ENCODE data around the gene BBS9. TPM values are rescaled to one million over a fixed set of nuclear protein-coding genes. Genes with fewer than 3 reads are reported as not detected.

Gene BBS9
- total and polyA plus RNA-seq, 2 donors (not counting 1 experiment from before 2014, with no cell fraction given): 8.4 to 45.2 TPM

DNA sequence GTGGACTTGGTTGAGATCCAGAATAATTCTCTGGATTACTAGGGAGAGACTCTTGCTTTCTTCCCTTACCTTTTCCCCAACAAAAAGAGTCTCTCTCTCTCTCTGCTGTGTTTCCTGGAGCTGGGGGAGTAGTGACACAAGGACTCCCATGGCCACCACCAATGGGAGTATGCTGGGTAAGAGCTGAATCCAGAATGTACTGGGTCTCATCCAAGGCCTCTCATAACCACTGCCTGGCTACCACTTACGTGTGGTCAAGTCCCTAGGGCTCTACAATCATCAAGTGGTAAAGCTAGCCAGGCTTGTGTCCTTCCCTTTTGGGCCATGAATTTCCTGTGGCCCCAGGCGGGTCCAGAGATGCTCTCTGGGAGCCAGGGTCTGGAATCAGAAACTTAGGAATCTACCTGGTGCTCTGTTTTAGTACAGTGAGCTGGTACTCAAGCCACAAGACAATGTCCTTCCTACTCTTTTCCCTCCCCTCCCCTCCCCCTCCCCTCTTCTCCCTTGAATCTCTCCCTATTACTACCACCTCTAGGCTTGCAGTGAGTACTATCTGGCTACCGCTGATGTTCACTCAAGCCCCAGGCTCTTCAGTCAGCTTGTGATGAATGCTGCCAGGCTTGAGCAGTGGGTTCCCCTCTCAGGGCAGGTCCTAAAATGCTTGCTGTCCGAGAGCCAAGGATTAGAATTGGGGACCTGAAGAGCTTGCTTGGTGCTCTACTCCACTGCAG lies 196.6 kb downstream of the BBS9 start:
- Histone ChIP-seq H3K27ac (ENCODE audit: low read length in 2 of 2) (no peak overlapping the region), H3K9ac (ENCODE audit: low read length) (no peak overlapping the region), H2AFZ (ENCODE audit: insufficient read depth, low read depth, low read length, poor library complexity, severe bottlenecking) (no peak overlapping the region), H4K20me1 (ENCODE audit: control insufficient read depth, insufficient read depth, low read length, poor library complexity, severe bottlenecking) (no peaks in the 10 kb centered on the region), H3K4me3 (ENCODE audit: control extremely low read depth in 1 of 5, extremely low read depth in 1 of 5, insufficient read depth in 1 of 5, low read depth in 2 of 5, low read length in 4 of 5) (no peak overlapping the region), H3K4me2 (replicated peaks; ENCODE audit: low read depth, low read length, poor library complexity, severe bottlenecking) (no peak overlapping the region), H3K79me2 (ENCODE audit: control insufficient read depth, insufficient read depth, low read length) (no peaks in the 10 kb centered on the region), H3K4me1 (ENCODE audit: control insufficient read depth in 2 of 2, insufficient read depth in 2 of 2, low read length in 2 of 2) (no peaks in the 10 kb centered on the region), H3K9me3 (ENCODE audit: control extremely low read depth in 1 of 3, control insufficient read depth in 2 of 3, insufficient read depth in 1 of 3, low read length in 2 of 3) (peaks cover 0 to 11% (median 4%) of the 10 kb centered on the region in 3 donors), H3K36me3 (replicated peaks in 1 of 2; ENCODE audit: control extremely low read depth in 1 of 2, control insufficient read depth in 1 of 2, extremely low read depth in 1 of 2, insufficient read depth in 2 of 2, low read length in 1 of 2) (no peaks in the 10 kb centered on the region), H3K27me3 (replicated peaks in 1 of 4; ENCODE audit: control extremely low read depth in 1 of 4, control insufficient read depth in 3 of 4, insufficient read depth in 4 of 4, low read length in 3 of 4) (no peaks in the 10 kb centered on the region)
- 81% methylated on average over 3 of the region's 4 CpGs for WGBS (ENCODE audit: insufficient coverage)
- CTCF ChIA-PET: no interaction called here
- H3K4me1 Mint-ChIP-seq: no peaks in the 10 kb centered on the region
- H3K4me3 Mint-ChIP-seq: no peak overlapping the region
- H3K27ac Mint-ChIP-seq: no peak overlapping the region
- intact Hi-C loops (cut with micrococcal nuclease): no loop called here
- ATAC-seq (ENCODE audit: low read depth) (no peak), DNase-seq (no peak)
- peaks cover 7% of the 10 kb centered on the region for H3K9me3 Mint-ChIP-seq (ENCODE audit: insufficient read depth)
- POLR2A ChIA-PET: interaction anchor here (0.6 kb wide), 1 partner anchor 234 kb away, joined by 6 read pairs; no protein-coding TSS in a partner anchor
- TF ChIP-seq, protein P1, sequence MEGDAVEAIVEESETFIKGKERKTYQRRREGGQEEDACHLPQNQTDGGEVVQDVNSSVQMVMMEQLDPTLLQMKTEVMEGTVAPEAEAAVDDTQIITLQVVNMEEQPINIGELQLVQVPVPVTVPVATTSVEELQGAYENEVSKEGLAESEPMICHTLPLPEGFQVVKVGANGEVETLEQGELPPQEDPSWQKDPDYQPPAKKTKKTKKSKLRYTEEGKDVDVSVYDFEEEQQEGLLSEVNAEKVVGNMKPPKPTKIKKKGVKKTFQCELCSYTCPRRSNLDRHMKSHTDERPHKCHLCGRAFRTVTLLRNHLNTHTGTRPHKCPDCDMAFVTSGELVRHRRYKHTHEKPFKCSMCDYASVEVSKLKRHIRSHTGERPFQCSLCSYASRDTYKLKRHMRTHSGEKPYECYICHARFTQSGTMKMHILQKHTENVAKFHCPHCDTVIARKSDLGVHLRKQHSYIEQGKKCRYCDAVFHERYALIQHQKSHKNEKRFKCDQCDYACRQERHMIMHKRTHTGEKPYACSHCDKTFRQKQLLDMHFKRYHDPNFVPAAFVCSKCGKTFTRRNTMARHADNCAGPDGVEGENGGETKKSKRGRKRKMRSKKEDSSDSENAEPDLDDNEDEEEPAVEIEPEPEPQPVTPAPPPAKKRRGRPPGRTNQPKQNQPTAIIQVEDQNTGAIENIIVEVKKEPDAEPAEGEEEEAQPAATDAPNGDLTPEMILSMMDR (IDR thresholded peaks at IDR 0.05): no peak
- TF ChIP-seq EZH2 (IDR thresholded peaks at IDR 0.05; ENCODE audit: borderline replicate concordance, insufficient read depth, low read depth, low read length, poor library complexity, severe bottlenecking): no peak
- H3K27me3 Mint-ChIP-seq: no peaks in the 10 kb centered on the region

DNA sequence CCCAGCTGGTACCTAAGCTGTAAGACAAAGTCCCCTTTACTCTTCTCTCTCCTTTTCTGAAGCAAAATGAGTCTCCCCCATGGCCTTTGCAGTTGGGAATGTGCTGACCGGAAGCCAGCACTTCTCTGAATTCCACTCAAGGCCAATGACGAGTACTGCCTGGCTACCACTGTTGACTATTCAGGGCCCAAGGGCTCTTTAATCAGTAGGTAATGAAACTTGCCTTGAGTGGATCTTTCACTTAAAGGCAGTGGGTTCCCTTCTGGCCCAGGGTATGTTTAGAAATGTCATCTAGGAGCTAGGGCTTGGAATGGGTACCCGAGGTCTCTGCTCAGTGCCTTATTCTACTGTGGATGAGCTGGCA lies 197.1 kb downstream of the BBS9 start:
- Histone ChIP-seq H3K4me2 (replicated peaks; ENCODE audit: low read depth, low read length, poor library complexity, severe bottlenecking) (no peak overlapping the region), H3K79me2 (ENCODE audit: control insufficient read depth, insufficient read depth, low read length) (no peaks in the 10 kb centered on the region), H3K4me1 (ENCODE audit: control insufficient read depth in 2 of 2, insufficient read depth in 2 of 2, low read length in 2 of 2) (no peaks in the 10 kb centered on the region), H3K36me3 (replicated peaks in 1 of 2; ENCODE audit: control extremely low read depth in 1 of 2, control insufficient read depth in 1 of 2, extremely low read depth in 1 of 2, insufficient read depth in 2 of 2, low read length in 1 of 2) (no peaks in the 10 kb centered on the region), H3K27me3 (replicated peaks in 1 of 4; ENCODE audit: control extremely low read depth in 1 of 4, control insufficient read depth in 3 of 4, insufficient read depth in 4 of 4, low read length in 3 of 4) (no peaks in the 10 kb centered on the region), H2AFZ (ENCODE audit: insufficient read depth, low read depth, low read length, poor library complexity, severe bottlenecking) (no peak overlapping the region), H4K20me1 (ENCODE audit: control insufficient read depth, insufficient read depth, low read length, poor library complexity, severe bottlenecking) (no peaks in the 10 kb centered on the region), H3K9me3 (ENCODE audit: control extremely low read depth in 1 of 3, control insufficient read depth in 2 of 3, insufficient read depth in 1 of 3, low read length in 2 of 3) (peaks cover 0 to 11% (median 4%) of the 10 kb centered on the region in 3 donors), H3K27ac (ENCODE audit: low read length in 2 of 2) (no peak overlapping the region), H3K9ac (ENCODE audit: low read length) (no peak overlapping the region), H3K4me3 (ENCODE audit: control extremely low read depth in 1 of 5, extremely low read depth in 1 of 5, insufficient read depth in 1 of 5, low read depth in 2 of 5, low read length in 4 of 5) (no peak overlapping the region)
- TF ChIP-seq EZH2 (IDR thresholded peaks at IDR 0.05; ENCODE audit: borderline replicate concordance, insufficient read depth, low read depth, low read length, poor library complexity, severe bottlenecking): no peak
- TF ChIP-seq, protein P1 (IDR thresholded peaks at IDR 0.05): no peak
- ATAC-seq (ENCODE audit: low read depth) (no peak), DNase-seq (no peak)
- Mint-ChIP-seq H3K4me1 (no peaks in the 10 kb centered on the region), H3K27me3 (no peaks in the 10 kb centered on the region), H3K4me3 (no peak overlapping the region), H3K27ac (no peak overlapping the region), H3K9me3 (ENCODE audit: insufficient read depth) (peaks cover 7% of the 10 kb centered on the region)
- intact Hi-C loops (cut with micrococcal nuclease): no loop called here
- ChIA-PET CTCF (no interaction called here), POLR2A (interaction anchor here (0.6 kb wide), 1 partner anchor 233 kb away, joined by 6 read pairs; no protein-coding TSS in a partner anchor)
- no CpG with 5 or more reads among the region's 3 CpGs for WGBS (ENCODE audit: insufficient coverage)

Data from B cell (primary cell).